ENCODE data around the gene AGFG1.

The AGFG1 gene

DNA sequence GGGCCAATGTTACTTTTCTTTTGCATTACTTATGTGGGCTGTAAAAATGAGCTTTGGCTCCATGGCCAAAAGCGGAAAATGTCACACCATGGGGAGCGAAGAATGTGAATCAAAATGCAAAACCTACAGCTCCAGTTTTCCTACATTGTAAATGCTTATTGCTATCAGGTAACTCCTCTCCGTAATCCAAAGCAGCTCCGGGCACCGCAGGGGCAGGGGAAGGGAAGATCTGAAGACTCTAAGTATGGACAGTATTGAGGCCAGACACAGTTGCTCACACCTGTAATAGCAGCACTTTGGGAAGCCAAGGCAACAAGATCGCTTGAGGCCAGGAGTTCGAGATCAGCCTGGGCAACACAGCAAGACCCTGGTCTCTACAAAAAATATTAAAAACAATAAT lies 7.1 kb upstream of the AGFG1 start:
- H3K27ac ChIP-seq = no peak overlapping the region
- no peak for DNase-seq (ENCODE audit: low spot score)
- ChIA-PET POLR2A (ENCODE audit: low non-redundant PET) (interaction anchor here (0.7 kb wide), 2 partner anchors 46 to 59 kb away, joined by 3 to 4 read pairs; no protein-coding TSS in a partner anchor), CTCF (no interaction called here)
- TF ChIP-seq, protein P1, sequence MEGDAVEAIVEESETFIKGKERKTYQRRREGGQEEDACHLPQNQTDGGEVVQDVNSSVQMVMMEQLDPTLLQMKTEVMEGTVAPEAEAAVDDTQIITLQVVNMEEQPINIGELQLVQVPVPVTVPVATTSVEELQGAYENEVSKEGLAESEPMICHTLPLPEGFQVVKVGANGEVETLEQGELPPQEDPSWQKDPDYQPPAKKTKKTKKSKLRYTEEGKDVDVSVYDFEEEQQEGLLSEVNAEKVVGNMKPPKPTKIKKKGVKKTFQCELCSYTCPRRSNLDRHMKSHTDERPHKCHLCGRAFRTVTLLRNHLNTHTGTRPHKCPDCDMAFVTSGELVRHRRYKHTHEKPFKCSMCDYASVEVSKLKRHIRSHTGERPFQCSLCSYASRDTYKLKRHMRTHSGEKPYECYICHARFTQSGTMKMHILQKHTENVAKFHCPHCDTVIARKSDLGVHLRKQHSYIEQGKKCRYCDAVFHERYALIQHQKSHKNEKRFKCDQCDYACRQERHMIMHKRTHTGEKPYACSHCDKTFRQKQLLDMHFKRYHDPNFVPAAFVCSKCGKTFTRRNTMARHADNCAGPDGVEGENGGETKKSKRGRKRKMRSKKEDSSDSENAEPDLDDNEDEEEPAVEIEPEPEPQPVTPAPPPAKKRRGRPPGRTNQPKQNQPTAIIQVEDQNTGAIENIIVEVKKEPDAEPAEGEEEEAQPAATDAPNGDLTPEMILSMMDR (conservative IDR thresholded peaks at IDR 0.05; ENCODE audit: low read depth) = no peak

DNA sequence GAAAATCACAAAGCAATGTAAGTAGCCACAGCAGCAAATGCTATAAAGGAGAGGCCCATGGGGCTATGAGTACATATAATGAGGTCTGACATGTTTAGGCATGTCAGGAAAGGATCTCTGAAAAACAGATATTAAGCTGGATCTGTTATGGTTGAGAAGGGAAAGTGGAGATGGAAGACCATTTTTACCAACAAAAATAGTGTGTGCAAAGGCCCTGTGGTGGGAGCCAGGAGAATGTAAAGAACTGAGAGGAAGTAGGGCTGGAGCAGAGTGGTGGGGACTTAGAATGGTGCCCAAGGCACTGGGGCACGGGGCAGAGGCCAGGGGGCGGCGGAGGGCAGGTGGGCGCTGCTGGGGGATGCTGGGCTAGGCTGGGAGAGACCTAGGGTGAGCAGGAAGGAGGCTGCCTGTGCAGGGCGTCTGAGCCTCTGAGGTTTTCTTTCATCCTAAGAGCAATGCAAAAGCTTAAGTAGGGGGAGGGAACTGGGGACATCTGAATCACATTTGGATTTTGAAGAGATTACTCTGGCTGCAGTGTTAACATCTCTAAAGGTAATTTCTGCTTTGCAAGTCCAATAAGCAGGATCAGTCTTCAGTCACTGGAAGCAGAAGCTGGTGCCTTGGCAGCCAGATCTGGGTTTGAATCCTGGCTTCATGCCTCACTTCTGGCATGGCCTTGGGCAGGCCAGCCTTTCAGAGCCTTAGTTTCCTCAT lies 4.9 kb upstream of the AGFG1 start:
- TF ChIP-seq, protein P1 (conservative IDR thresholded peaks at IDR 0.05; ENCODE audit: low read depth) = no peak
- CTCF ChIA-PET = interaction anchor here (0.5 to 1.6 kb wide), 3 partner anchors 61 to 791 kb away, joined by 3 to 4 read pairs (median 3); no protein-coding TSS in a partner anchor
- DNase-seq (ENCODE audit: low spot score) = peak; percentile 35
- H3K27ac ChIP-seq = peak overlapping the region; percentile 75
- POLR2A ChIA-PET (ENCODE audit: low non-redundant PET) = no interaction called here

DNA sequence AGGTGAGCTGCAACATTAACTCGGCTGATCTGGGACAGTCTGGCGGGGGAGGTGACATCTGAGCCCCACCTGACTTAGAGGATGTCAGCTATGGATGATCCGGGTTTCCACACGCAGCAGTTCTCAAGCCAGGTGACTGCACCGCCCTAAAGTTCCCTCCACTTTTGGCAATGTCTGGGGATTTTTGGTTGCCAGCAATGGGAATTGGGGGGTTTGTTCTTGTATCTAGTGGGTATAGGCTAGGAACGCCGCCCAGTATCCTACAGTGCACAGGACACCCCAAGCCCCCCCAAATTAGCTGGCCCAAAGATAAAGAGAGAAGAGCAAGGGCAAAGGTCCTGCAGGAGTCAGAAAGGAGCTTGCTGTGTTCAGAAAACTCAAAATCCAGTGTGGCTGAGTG lies 544 bp upstream of the AGFG1 start:
- DNase-seq (ENCODE audit: low spot score) = no peak
- ChIA-PET CTCF (interaction anchor here (0.7 to 1.2 kb wide), 5 partner anchors 11 to 391 kb away, joined by 3 to 7 read pairs (median 4); no protein-coding TSS in a partner anchor), POLR2A (ENCODE audit: low non-redundant PET) (no interaction called here)

DNA sequence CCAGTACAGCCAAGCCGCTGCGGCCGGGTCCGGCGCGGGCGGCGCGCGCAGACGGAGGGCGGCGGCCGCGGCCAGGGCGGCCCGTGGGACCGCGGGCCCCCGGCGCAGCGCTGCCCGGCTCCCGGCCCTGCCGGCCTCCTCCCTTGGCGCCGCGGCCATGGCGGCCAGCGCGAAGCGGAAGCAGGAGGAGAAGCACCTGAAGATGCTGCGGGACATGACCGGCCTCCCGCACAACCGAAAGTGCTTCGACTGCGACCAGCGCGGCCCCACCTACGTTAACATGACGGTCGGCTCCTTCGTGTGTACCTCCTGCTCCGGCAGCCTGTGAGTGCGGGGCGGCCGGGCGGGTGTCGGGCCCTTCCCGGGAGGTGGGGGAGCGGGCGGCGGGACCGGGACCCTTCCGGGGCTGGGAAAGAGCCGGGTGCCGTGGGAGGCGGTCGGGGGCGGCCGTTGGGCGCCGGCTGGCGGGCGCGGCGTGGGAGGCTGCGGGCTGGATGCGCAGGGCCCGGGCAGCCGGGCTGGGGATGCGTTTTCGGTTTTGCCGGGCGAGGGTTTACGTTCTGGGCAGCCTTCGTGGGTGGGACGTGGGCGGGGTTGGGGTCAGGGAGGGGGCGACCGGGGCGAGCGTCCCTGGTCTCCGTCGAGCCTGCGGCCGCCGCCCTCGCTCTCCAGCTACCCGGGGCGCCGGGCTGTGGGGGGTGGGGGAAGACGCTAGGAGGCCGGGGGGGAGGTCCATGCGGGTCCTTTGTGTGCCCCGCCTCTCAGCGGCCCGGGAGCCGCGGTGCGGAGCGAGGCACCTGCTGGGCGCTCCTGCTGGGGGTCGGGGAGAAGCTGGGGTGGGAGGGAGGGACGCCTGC lies 537 bp downstream of the AGFG1 start:
- ChIA-PET POLR2A (ENCODE audit: low non-redundant PET) (interaction anchor here (0.6 kb wide), 1 partner anchor 123 kb away, joined by 3 read pairs; no protein-coding TSS in a partner anchor), CTCF (no interaction called here)
- TF ChIP-seq, protein P1 (conservative IDR thresholded peaks at IDR 0.05; ENCODE audit: low read depth) = peak; percentile 54
- peak; percentile 44 for DNase-seq (ENCODE audit: low spot score)
- H3K27ac ChIP-seq = peak overlapping the region; percentile 77

More for the DNA sequence above, 544 bp upstream of the AGFG1 start:
- H3K27ac ChIP-seq = no peak overlapping the region
- TF ChIP-seq, protein P1 (conservative IDR thresholded peaks at IDR 0.05; ENCODE audit: low read depth) = no peak

DNA sequence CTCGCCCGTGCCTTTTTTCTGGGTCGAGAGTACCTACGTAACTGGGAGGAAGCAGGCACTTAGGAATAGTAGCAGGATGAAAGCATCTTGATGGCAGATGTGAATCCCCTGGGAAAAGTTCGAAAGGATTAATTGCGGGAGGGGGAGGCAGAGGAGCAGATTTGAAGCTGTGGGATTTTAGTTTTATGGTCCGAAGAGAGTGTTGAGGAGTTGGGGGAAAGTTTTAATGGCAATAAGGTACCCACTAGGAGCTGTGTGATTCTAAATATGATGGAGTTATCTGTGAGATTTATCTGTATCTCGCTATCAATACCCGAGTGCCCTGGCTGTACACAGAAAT lies 1.1 kb downstream of the AGFG1 start:
- ChIA-PET CTCF (no interaction called here), POLR2A (ENCODE audit: low non-redundant PET) (no interaction called here)
- H3K27ac ChIP-seq = peak overlapping the region; percentile 77; the same call in 1 of the 2 replicates
- DNase-seq (ENCODE audit: low spot score) = no peak
- TF ChIP-seq, protein P1 (conservative IDR thresholded peaks at IDR 0.05; ENCODE audit: low read depth) = no peak

DNA sequence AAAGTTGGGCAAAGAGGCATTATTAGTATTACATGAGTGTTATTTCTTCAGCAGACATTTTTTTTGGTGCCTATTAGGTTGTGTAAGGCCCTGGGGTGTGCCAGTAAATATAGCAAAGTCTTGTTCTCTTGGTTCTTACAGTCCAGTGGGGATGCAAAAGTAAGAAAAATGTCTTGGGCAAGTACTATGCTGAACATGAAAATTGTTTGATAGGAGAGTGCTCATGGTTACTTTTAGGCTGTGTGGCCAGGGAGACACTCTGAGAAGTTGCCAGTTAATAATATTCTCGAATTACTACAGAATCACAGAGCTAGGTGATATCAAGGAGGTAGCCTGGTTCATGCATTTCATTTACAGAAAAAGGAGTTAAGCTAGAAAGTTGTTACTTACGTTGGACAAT lies 1.9 kb downstream of the AGFG1 start:
- ChIA-PET CTCF (no interaction called here), POLR2A (ENCODE audit: low non-redundant PET) (no interaction called here)
- DNase-seq (ENCODE audit: low spot score) = no peak
- H3K27ac ChIP-seq = no peak overlapping the region
- TF ChIP-seq, protein P1 (conservative IDR thresholded peaks at IDR 0.05; ENCODE audit: low read depth) = no peak
